GM10266 (cell line): ENCODE results near the gene SAPCD1.

Source experiments
- DNase-seq: peaks from one replicate; pipeline ENCODE4 v3.0.0; 2012; ENCODE audit errors: extremely low spot score
- TF ChIP-seq, protein P1 (sequence below): IDR thresholded peaks from 2 replicates; pipeline ENCODE4 v1.5.1; 2012; ENCODE audit warnings: mild to moderate bottlenecking, low read depth; ENCODE audit not compliant: control insufficient read depth, insufficient read depth; ENCODE audit errors: missing control alignments

SAPCD1 gene

DNA sequence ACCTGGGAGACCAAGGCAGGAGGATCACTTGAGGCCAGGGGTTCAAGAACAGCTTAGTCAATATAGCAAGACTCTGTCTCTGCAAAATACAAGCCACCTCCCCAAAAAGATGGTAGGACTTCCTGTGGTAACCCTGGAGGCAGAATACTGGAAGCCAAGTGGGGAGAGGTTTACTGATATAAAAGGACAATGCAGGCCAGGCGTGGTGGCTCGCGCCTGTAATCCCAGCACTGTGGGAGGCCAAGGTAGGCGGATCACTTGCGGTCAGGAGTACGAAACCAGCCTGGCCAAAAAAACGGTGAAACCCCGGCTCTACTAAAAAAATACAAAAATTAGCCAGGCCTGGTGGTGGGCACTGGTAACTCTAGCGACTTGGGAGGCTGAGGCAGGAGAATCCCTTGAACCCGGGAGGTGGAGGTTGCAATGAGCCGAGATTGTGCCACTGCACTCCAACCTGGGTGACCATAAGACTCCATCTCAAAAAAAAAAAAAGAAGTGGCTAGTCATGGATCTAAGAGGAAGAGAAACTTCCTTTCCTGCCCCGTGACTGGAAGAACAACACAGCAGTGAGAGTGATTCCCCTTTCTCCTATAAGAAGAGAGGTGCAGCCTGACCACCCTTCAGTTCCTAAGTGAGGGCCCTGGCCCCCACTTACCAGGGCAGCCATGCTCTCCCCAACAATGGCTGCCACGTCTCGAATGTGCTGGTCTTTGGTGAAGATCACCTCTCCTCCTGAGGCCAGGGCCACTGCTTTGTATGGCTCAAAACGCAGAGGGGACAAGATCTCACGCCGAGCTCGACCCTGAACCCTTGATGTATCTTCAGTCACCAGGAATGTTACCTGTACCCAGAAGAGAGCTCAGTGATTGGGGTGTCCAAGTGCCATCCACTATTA, 6.2 kb downstream of the SAPCD1 start:
- DNase-seq, result no peak
- TF ChIP-seq, protein P1, sequence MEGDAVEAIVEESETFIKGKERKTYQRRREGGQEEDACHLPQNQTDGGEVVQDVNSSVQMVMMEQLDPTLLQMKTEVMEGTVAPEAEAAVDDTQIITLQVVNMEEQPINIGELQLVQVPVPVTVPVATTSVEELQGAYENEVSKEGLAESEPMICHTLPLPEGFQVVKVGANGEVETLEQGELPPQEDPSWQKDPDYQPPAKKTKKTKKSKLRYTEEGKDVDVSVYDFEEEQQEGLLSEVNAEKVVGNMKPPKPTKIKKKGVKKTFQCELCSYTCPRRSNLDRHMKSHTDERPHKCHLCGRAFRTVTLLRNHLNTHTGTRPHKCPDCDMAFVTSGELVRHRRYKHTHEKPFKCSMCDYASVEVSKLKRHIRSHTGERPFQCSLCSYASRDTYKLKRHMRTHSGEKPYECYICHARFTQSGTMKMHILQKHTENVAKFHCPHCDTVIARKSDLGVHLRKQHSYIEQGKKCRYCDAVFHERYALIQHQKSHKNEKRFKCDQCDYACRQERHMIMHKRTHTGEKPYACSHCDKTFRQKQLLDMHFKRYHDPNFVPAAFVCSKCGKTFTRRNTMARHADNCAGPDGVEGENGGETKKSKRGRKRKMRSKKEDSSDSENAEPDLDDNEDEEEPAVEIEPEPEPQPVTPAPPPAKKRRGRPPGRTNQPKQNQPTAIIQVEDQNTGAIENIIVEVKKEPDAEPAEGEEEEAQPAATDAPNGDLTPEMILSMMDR, result no peak

DNA sequence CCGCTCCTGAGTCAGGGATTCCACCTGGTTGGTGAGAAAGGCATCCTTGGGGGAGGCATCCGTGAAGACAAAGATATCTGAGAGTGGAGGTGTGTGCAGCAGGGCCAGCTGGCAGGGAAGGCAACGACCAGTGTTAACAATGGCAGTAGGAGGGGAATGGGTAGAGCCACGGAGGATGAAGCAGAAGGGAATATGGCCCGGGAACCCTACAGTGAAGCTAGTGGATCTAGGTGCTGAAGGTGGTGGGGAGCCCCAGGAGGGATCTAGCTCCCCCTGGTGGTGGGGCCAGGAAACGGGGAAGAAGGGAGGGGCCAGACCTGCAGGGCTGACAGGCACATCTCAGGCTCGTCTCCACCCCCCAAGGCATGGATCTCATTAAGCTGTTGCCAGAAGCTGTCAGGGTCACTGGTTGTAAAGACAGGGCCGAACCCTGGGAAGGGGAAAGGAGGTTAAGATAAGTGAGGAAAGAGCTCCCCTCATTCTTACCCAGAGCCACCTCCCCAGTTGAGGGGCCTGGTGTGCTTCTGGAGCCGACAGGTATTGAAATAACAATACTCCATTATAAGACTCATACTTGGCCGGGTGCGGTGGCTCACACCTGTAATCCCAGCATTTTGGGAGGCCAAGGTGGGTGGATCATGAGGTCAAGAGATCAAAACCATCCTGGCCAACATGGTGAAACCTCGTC, 7.4 kb downstream of the SAPCD1 start:
- peak; percentile 92 for DNase-seq
- TF ChIP-seq, protein P1, result peak; percentile 77

DNA sequence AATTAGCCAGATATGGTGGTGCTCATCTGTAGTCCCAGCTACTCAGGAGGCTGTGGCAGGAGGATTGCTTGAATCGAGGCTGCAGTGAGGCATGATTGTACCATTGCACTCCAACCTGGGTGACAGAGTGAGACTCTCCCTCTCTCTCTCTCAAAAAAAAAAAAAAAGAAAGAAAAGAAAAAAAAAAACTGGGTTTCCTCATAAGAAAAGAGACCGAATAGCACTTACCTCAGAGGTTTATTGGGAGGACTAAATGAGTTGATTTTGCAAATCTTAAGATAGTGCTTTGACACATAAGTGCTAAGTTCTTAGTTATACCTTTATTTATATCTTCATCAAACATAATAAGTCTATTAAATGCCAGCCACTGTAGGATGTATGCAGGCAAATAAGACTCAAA, 8.4 kb downstream of the SAPCD1 start:
- TF ChIP-seq, protein P1, result no peak
- DNase-seq, result no peak

DNA sequence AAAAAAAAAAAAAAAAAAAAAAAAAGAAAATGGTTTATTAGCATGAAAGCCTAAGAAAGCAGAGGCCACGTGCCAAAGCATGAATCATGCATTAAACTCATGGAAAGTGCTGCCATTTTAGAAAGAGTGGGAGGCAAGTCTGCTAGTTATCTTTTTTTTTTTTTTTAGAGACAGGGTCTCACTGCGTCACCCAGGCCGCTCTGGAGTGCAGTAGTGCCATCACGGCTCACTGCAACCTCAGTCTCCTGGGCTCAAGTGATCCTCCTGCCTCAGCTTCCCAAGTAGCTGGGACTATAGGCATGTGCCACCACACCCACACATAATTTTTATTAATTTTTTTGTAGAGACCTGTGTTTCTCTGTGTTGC, 9.5 kb downstream of the SAPCD1 start:
- TF ChIP-seq, protein P1, result no peak
- DNase-seq, result no peak

DNA sequence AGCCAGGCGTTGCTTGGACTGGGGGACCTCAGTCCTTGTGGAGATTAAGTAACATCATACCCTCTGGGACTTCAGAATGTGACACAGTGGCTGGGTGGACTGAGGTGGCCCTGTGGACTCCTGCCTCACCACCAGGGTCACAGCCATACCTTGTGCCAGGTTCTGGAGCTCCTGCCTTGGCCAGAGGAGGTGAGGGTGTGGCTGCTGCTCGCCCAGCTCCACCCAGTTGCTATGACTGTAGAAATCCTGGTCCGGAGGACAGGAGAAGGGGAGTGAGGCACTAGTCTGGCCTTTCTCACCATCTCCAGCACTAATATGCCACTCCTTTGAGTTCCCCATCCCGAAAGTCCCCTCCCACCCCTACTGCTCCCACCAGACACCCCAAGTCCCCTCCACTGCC, 12.7 kb downstream of the SAPCD1 start:
- TF ChIP-seq, protein P1, result no peak
- DNase-seq, result no peak

DNA sequence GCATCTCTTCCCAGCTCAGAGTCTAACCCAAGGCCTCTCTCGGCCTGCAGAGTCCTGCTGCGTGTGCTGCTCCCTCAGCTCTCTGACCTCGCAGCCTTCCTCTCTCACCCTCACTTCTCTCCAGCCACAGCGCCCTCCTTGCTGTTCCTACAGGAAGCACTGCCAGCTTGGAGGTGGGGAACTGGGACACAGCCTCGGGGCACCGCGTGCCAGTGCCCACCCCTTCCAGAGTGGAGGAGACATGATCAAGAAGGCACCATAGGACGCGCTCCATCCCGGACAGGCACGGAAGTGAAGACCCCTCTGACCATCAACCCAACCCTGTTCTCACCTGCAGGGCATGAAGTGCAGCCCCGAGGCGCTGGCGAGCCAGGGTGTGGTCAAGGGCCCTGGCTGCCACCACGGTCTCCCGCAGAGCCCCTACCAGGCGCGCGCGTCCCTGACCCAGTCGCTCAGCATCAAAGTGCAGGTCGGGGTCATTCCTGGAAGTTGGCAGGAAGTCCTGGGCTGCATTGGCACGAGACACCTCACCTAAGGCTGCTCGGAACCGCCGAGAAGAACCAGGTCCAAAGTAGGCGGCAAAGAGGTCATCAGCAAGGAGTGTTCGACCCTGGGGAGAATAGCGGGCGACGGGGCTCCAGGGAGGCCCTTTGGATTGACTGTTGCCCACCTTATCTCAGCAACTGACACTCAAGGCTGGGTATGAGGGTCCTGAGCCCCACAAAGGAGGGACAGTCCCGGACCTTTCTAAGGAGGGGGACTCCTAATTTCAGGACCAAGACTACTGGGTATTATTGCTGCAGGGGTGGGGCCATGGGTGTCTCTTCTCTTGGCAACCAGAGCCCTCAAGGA, 13.4 kb downstream of the SAPCD1 start:
- no peak for DNase-seq
- TF ChIP-seq, protein P1, result no peak
